HepG2 (cell line): ENCODE data around the gene CHMP4B. TPM values are rescaled to one million over a fixed set of nuclear protein-coding genes. Genes with fewer than 3 reads are reported as not detected.

ENCODE experiments used
- BHLHE40 ChIP-seq: IDR thresholded peaks from 2 replicates; pipeline ENCODE4 v1.6.1; 2011; ENCODE audit warnings: low read length, improper control_type of control experiment
- FOXM1 ChIP-seq: sonication (generic); formaldehyde crosslinking; IDR thresholded peaks from 2 replicates; pipeline ENCODE4 v1.5.0; 2020; ENCODE audit warnings: missing genetic modification reagents
- HMG20B ChIP-seq: conservative IDR thresholded peaks from 2 replicates; pipeline ENCODE4 v1.6.1; 2016; ENCODE audit warnings: missing genetic modification reagents, missing compliant biosample characterization
- MAX ChIP-seq: IDR thresholded peaks from 2 replicates; pipeline ENCODE4 v1.6.1; 2012; ENCODE audit warnings: inconsistent platforms
- MXD4 ChIP-seq: IDR thresholded peaks from 2 replicates; pipeline ENCODE4 v1.6.1; 2016; ENCODE audit warnings: mild to moderate bottlenecking, missing biosample characterization, missing genetic modification reagents
- NFE2L1 ChIP-seq: sonication (generic); formaldehyde crosslinking; IDR thresholded peaks from 2 replicates; pipeline ENCODE4 v1.4.0; 2020; ENCODE audit warnings: missing genetic modification reagents, mild to moderate bottlenecking, borderline replicate concordance
- POGK ChIP-seq: sonication (generic); formaldehyde crosslinking; conservative IDR thresholded peaks from 2 replicates; pipeline ENCODE4 v1.8.0; 2022; ENCODE audit warnings: mild to moderate bottlenecking, moderate library complexity, missing genetic modification reagents
- POLR2A ChIP-seq, 2 experiments: IDR thresholded peaks; 2 replicates each; pipeline ENCODE4 v1.6.1; 2011; ENCODE audit warnings: low read depth in 2 of 2, low read length in 2 of 2, mild to moderate bottlenecking in 1 of 2, moderate library complexity in 1 of 2; ENCODE audit not compliant: insufficient read depth in 1 of 2
- PPARG ChIP-seq: conservative IDR thresholded peaks from 2 replicates; pipeline ENCODE4 v1.6.1; 2016; ENCODE audit warnings: missing biosample characterization, missing genetic modification reagents
- RFXAP ChIP-seq: sonication (generic); formaldehyde crosslinking; IDR thresholded peaks from 2 replicates; pipeline ENCODE4 v1.4.0; 2020; ENCODE audit warnings: missing genetic modification reagents, borderline replicate concordance
- RXRA ChIP-seq: sonication (generic); formaldehyde crosslinking; IDR thresholded peaks from 2 replicates; pipeline ENCODE4 v1.5.1; 2020; ENCODE audit warnings: missing genetic modification reagents
- SIN3A ChIP-seq: IDR thresholded peaks from 2 replicates; pipeline ENCODE4 v1.6.1; 2011; ENCODE audit warnings: low read depth, mild to moderate bottlenecking, control low read depth, low read length, borderline replicate concordance
- SP140L ChIP-seq: sonication (generic); formaldehyde crosslinking; IDR thresholded peaks from 2 replicates; pipeline ENCODE4 v1.4.0; 2020; ENCODE audit warnings: missing genetic modification reagents, borderline replicate concordance
- SUZ12 ChIP-seq: fragments of 150-350 bp; IDR thresholded peaks from 2 replicates; pipeline ENCODE4 v1.6.1; 2014; ENCODE audit warnings: low read depth, low read length
- TARDBP ChIP-seq: sonication (generic); formaldehyde crosslinking; IDR thresholded peaks from 2 replicates; pipeline ENCODE4 v1.8.0; 2022; ENCODE audit warnings: mild to moderate bottlenecking, missing genetic modification reagents
- TEAD2 ChIP-seq: sonication (generic); formaldehyde crosslinking; IDR thresholded peaks from 2 replicates; pipeline ENCODE4 v1.9.0; 2021; ENCODE audit warnings: missing genetic modification reagents
- TFAP4 ChIP-seq: sonication (generic); IDR thresholded peaks from 2 replicates; pipeline ENCODE4 v1.6.1; 2016; ENCODE audit warnings: low read depth, borderline replicate concordance
- TIGD3 ChIP-seq: sonication (generic); formaldehyde crosslinking; IDR thresholded peaks from 2 replicates; pipeline ENCODE4 v1.5.1; 2020; ENCODE audit warnings: mild to moderate bottlenecking, missing genetic modification reagents, borderline replicate concordance
- TP53 ChIP-seq: sonication (generic); formaldehyde crosslinking; conservative IDR thresholded peaks from 2 replicates; pipeline ENCODE4 v1.4.0; 2020; ENCODE audit warnings: missing genetic modification reagents
- ZBTB21 ChIP-seq: sonication (generic); formaldehyde crosslinking; IDR thresholded peaks from 2 replicates; pipeline ENCODE4 v1.4.0; 2020; ENCODE audit warnings: missing genetic modification reagents
- ZIK1 ChIP-seq: sonication (generic); formaldehyde crosslinking; IDR thresholded peaks from 2 replicates; pipeline ENCODE4 v1.5.0; 2020; ENCODE audit warnings: mild to moderate bottlenecking, low read depth, missing genetic modification reagents, borderline replicate concordance
- ZNF207 ChIP-seq: fragments of 450-650 bp; IDR thresholded peaks from 2 replicates; pipeline ENCODE4 v1.6.1; 2016; ENCODE audit warnings: antibody characterized with exemption, borderline replicate concordance
- ZNF350 ChIP-seq: sonication (generic); formaldehyde crosslinking; IDR thresholded peaks from 2 replicates; pipeline ENCODE4 v1.4.0; 2020; ENCODE audit warnings: mild to moderate bottlenecking, low read depth, missing genetic modification reagents, borderline replicate concordance
- ZNF510 ChIP-seq: sonication (generic); formaldehyde crosslinking; IDR thresholded peaks from 2 replicates; pipeline ENCODE4 v1.4.0; 2020; ENCODE audit warnings: low read depth, mild to moderate bottlenecking, missing genetic modification reagents
- ZNF547 ChIP-seq: sonication (generic); formaldehyde crosslinking; IDR thresholded peaks from 2 replicates; pipeline ENCODE4 v1.5.1; 2020; ENCODE audit warnings: mild to moderate bottlenecking, missing genetic modification reagents
- ZNF552 ChIP-seq: sonication (generic); formaldehyde crosslinking; IDR thresholded peaks from 2 replicates; pipeline ENCODE4 v1.9.0; 2022; ENCODE audit warnings: missing genetic modification reagents, mild to moderate bottlenecking, borderline replicate concordance
- ZNF670 ChIP-seq: sonication (generic); formaldehyde crosslinking; IDR thresholded peaks from 2 replicates; pipeline ENCODE4 v1.8.0; 2022; ENCODE audit warnings: mild to moderate bottlenecking, missing genetic modification reagents, borderline replicate concordance
- ZNF883 ChIP-seq: sonication (generic); formaldehyde crosslinking; IDR thresholded peaks from 2 replicates; pipeline ENCODE4 v1.5.1; 2020; ENCODE audit warnings: mild to moderate bottlenecking, missing genetic modification reagents; ENCODE audit errors: not compliant biosample characterization
- polyA plus RNA-seq, 8 experiments: library from polyadenylated mRNA; depleted of rRNA in 3 of 8; stranded (reverse) in 7 of 8; unstranded in 1 of 8; fragments of >200 nt; fragmentation: Illumina TruSeq in 4 of 8; extraction: Trizol in 4 of 8; gene quantifications; 2 replicates each; pipeline versions ENCODE4 v1.2.1 to v1.2.3, GENCODE V29; 2011 to 2016; ENCODE audit warnings: low read depth in 4 of 8, missing spikeins in 1 of 8, mixed read lengths in 1 of 8; ENCODE audit not compliant: insufficient read depth in 1 of 8
- total RNA-seq, 5 experiments: library from RNA; depleted of rRNA; stranded (reverse); fragments of >200 nt; fragmentation: Illumina TruSeq; extraction: Trizol; gene quantifications; 2 replicates each; pipeline ENCODE4 v1.2.3, GENCODE V29; 2016; ENCODE audit warnings: low read depth in 1 of 5

CHMP4B gene
- total and polyA plus RNA-seq, 2 of the 13 experiments (the other 11 are each of a cell fraction or from before 2014, with no cell fraction given): 40.1 to 45.6 TPM

GRCh38 chr20:33812908-33813462 lies 1.8 kb downstream of the CHMP4B start (continued):
- TF ChIP-seq ZBTB21 (CRISPR knock-in tag): no peak
- no peak for TF ChIP-seq ZNF883 (CRISPR knock-in tag)
- TF ChIP-seq BHLHE40: no peak
- TF ChIP-seq ZNF547 (CRISPR knock-in tag): no peak
- 0 out of 2 replicates have a peak, but pooled peaks have one; percentile 5 for TF ChIP-seq PPARG (CRISPR knock-in tag)
- TF ChIP-seq ZNF510 (CRISPR knock-in tag): no peak
- no peak for TF ChIP-seq TIGD3 (CRISPR knock-in tag)
- no peak for TF ChIP-seq TEAD2 (CRISPR knock-in tag)
- TF ChIP-seq MAX: no peak; the same call in 1 of the 2 replicates
- TF ChIP-seq ZNF350: no peak
- no peak for TF ChIP-seq SP140L
- TF ChIP-seq HMG20B: no peak
- no peak for TF ChIP-seq ZNF552
- TF ChIP-seq FOXM1 (CRISPR knock-in tag): no peak
- TF ChIP-seq RXRA (CRISPR knock-in tag): no peak
- TF ChIP-seq ZNF207: no peak
- no peak; the same call in 1 of the 2 replicates for TF ChIP-seq ZNF670 (CRISPR knock-in tag)
- peak; percentile 20; the same call in 1 of the 2 replicates for TF ChIP-seq TFAP4
- 0 out of 4 replicates have a peak, but pooled peaks of 1 of the 2 experiments have one; percentile 16 for TF ChIP-seq POLR2A (IDR thresholded peaks at IDR 0.05; ENCODE audit: insufficient read depth in 1 of 2, low read depth in 2 of 2, low read length in 2 of 2)
- no peak; the same call in 1 of the 2 replicates for TF ChIP-seq POGK
- no peak for TF ChIP-seq SUZ12
- TF ChIP-seq MXD4 (CRISPR knock-in tag): no peak
- no peak for TF ChIP-seq ZIK1
- TF ChIP-seq SIN3A: peak; percentile 41; the same call in 1 of the 2 replicates
- no peak for TF ChIP-seq RFXAP
- TF ChIP-seq TP53 (CRISPR knock-in tag): no peak
- TF ChIP-seq NFE2L1 (CRISPR knock-in tag): no peak
- TF ChIP-seq TARDBP: peak; percentile 35; the same call in 1 of the 2 replicates
